ENCODE results near the gene ASMTL.
"Not testable (repeated sequence)": the region's sequence is repeated elsewhere in the genome, so short reads cannot be mapped to it uniquely, and the experiment has no call there.

ASMTL gene

DNA sequence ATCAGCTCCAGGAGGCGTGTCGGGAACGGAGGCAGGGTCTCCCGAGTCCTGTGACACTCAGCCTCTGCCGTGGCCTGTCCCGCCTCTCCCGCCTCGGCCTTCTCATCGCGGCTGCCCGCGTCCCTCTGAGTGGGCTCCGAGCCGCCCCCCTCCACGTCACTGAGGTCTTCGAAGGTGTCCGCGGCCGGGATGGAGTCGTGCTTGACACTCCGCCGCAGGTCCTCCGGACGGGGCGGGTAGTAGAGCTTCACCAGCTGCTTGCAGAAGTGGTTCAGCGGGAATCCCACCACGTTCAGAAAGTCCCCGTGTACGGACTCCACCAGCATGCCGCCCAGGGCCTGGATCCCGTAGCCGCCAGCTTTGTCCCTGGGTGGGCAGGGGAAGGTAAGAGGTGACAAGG is 25.0 kb downstream of the ASMTL start:
- no peak overlapping the region for H3K4me3 ChIP-seq (ENCODE audit: control insufficient read depth, low read depth, low read length)
- no peak for DNase-seq (ENCODE audit: low read depth)
- TF ChIP-seq, protein P1, sequence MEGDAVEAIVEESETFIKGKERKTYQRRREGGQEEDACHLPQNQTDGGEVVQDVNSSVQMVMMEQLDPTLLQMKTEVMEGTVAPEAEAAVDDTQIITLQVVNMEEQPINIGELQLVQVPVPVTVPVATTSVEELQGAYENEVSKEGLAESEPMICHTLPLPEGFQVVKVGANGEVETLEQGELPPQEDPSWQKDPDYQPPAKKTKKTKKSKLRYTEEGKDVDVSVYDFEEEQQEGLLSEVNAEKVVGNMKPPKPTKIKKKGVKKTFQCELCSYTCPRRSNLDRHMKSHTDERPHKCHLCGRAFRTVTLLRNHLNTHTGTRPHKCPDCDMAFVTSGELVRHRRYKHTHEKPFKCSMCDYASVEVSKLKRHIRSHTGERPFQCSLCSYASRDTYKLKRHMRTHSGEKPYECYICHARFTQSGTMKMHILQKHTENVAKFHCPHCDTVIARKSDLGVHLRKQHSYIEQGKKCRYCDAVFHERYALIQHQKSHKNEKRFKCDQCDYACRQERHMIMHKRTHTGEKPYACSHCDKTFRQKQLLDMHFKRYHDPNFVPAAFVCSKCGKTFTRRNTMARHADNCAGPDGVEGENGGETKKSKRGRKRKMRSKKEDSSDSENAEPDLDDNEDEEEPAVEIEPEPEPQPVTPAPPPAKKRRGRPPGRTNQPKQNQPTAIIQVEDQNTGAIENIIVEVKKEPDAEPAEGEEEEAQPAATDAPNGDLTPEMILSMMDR (IDR thresholded peaks at IDR 0.05; ENCODE audit: control insufficient read depth, insufficient read depth, low read depth, low read length, missing control alignments), result no peak

GRCh38 chrX:1426321-1426720 is 26.4 kb downstream of the ASMTL start:
- not testable (repeated sequence) for H3K4me3 ChIP-seq (ENCODE audit: control insufficient read depth, low read depth, low read length); DNase-seq (ENCODE audit: low read depth)

DNA sequence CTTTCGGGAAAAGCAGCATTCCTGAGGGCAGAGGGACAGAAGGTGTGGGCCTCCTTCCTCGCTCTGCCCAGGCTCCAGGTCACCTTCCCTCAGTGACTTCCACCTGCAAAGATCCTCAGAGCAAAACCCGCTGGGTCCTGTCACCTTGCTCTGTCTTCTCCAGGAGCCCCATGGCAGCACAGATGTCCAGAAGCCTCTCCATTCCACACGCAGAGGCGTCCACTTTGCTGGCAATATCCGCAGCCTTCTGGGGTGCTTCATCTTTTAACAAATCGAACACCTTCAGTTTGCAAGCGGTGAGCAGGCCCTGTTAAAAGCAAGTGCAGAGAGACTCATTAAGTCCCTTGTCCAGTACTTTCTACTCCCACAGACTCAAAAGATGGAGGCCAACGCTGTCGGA is 27.3 kb downstream of the ASMTL start:
- no peak for DNase-seq (ENCODE audit: low read depth)
- H3K4me3 ChIP-seq (ENCODE audit: control insufficient read depth, low read depth, low read length), result no peak overlapping the region
- TF ChIP-seq, protein P1 (IDR thresholded peaks at IDR 0.05; ENCODE audit: control insufficient read depth, insufficient read depth, low read depth, low read length, missing control alignments), result no peak

- DNase-seq (ENCODE audit: low read depth), result no peak
- no peak overlapping the region for H3K4me3 ChIP-seq (ENCODE audit: control insufficient read depth, low read depth, low read length)
- TF ChIP-seq, protein P1 (IDR thresholded peaks at IDR 0.05; ENCODE audit: control insufficient read depth, insufficient read depth, low read depth, low read length, missing control alignments), result no peak
Observed at GRCh38 chrX:1424147-1424851, 28.4 kb downstream of the ASMTL start.

DNA sequence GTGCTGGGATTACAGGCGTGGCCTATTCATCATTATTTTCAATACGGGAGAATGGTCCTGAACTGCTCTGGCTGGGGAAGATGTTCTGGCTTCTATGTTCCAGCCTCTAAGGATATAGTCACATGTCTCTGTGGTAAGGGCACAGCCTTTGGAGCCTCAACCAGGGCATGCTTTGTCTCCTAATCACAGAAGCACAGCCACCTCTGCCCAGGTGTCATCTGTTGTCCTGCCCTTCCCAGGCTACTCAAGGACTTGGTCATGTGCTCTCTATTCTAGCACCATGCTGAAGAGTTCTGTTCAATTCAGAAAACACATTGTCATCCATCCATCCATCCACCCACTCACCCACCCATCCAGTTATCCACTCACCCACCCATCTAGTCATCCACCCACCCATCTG is 29.5 kb downstream of the ASMTL start:
- TF ChIP-seq, protein P1 (IDR thresholded peaks at IDR 0.05; ENCODE audit: control insufficient read depth, insufficient read depth, low read depth, low read length, missing control alignments), result no peak
- no peak overlapping the region for H3K4me3 ChIP-seq (ENCODE audit: control insufficient read depth, low read depth, low read length)
- no peak for DNase-seq (ENCODE audit: low read depth)

DNA sequence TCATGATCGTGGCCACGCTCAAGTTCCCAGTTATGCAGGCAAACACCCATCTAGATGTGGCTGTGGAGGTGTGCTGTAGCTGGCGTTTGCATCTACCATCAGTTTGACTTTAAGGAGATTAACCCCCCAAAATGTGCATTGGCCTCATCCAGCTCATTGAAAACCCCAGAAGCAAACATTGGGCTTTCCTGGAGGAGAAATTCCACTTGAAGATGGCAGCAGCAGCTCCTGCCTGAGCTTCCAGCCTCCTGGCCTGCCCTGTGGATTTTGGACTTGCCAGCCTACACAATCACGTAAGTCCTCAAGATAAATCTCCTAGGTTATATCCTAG is 30.6 kb downstream of the ASMTL start:
- DNase-seq (ENCODE audit: low read depth), result no peak
- H3K4me3 ChIP-seq (ENCODE audit: control insufficient read depth, low read depth, low read length), result no peak overlapping the region
- TF ChIP-seq, protein P1 (IDR thresholded peaks at IDR 0.05; ENCODE audit: control insufficient read depth, insufficient read depth, low read depth, low read length, missing control alignments), result no peak

DNA sequence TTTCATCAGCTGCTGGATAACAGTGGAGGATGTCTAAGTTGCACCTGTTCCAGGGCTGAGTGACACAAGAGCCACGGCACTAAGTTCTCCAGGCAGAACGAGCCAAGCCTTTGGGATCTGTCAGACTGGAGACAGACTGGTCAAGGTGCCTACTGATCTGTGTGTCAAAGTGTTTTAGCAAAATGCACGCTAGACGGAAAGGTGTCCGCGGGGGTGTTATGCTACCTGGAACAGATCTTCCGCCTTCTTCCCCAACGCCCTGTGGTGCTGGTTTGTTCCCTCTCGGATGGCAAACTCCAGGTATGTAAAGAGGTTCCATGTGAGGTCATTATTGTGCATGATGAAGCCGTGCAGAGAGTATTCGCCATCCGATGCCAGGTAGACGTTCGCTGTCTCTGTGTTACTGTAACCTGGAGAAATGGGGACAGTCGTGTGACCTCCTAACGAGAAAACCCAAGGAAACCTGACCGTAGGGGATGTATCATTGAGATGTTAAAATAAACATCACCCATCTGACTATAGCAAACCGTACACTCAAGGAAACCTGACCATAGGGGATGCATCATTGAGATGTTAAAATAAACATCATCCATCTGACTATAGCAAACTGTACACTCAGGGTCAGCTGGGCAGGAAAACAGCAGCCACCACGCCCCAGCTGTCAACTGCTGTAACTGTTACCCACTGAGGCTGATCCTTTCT is 31.1 kb downstream of the ASMTL start:
- DNase-seq (ENCODE audit: low read depth), result no peak
- H3K4me3 ChIP-seq (ENCODE audit: control insufficient read depth, low read depth, low read length), result no peak overlapping the region
- TF ChIP-seq, protein P1 (IDR thresholded peaks at IDR 0.05; ENCODE audit: control insufficient read depth, insufficient read depth, low read depth, low read length, missing control alignments), result no peak

Data from AG09309 (cell line).